ENCODE measurements around the gene VPS35L. TPM values are rescaled to one million over a fixed set of nuclear protein-coding genes. Genes with fewer than 3 reads are reported as not detected.

VPS35L gene
- total and polyA plus RNA-seq, 2 donors (not counting 1 experiment from before 2014, with no cell fraction given) = 17.5 to 62.1 TPM

- H3K4me3 ChIP-seq (ENCODE audit: control extremely low read depth in 1 of 5, extremely low read depth in 1 of 5, insufficient read depth in 1 of 5, low read depth in 2 of 5, low read length in 4 of 5) = no peak overlapping the region
- H3K4me2 ChIP-seq (replicated peaks; ENCODE audit: low read depth, low read length, poor library complexity, severe bottlenecking) = no peak overlapping the region
- no peak for ATAC-seq (ENCODE audit: low read depth)
- H3K27ac ChIP-seq (ENCODE audit: low read length in 2 of 2) = no peak overlapping the region
- peaks cover 6 to 10% of the 10 kb centered on the region in 2 experiments for H3K36me3 ChIP-seq (replicated peaks in 1 of 2; ENCODE audit: control extremely low read depth in 1 of 2, control insufficient read depth in 1 of 2, extremely low read depth in 1 of 2, insufficient read depth in 2 of 2, low read length in 1 of 2)
- no peaks in the 10 kb centered on the region for H3K27me3 ChIP-seq (replicated peaks in 1 of 4; ENCODE audit: control extremely low read depth in 1 of 4, control insufficient read depth in 3 of 4, insufficient read depth in 4 of 4, low read length in 3 of 4)
- H3K79me2 ChIP-seq (ENCODE audit: control insufficient read depth, insufficient read depth, low read length) = no peaks in the 10 kb centered on the region
- ChIA-PET CTCF (no interaction called here), POLR2A (no interaction called here)
- no peak for DNase-seq
- no peaks in the 10 kb centered on the region for H3K4me1 ChIP-seq (ENCODE audit: control insufficient read depth in 2 of 2, insufficient read depth in 2 of 2, low read length in 2 of 2)
- Mint-ChIP-seq H3K4me1 (no peaks in the 10 kb centered on the region), H3K9me3 (ENCODE audit: insufficient read depth) (peaks cover 3% of the 10 kb centered on the region), H3K4me3 (no peak overlapping the region), H3K27ac (no peak overlapping the region), H3K27me3 (no peaks in the 10 kb centered on the region)
- peaks cover 0 to 11% (median 0%) of the 10 kb centered on the region in 3 donors for H3K9me3 ChIP-seq (ENCODE audit: control extremely low read depth in 1 of 3, control insufficient read depth in 2 of 3, insufficient read depth in 1 of 3, low read length in 2 of 3)
- TF ChIP-seq EZH2 (IDR thresholded peaks at IDR 0.05; ENCODE audit: borderline replicate concordance, insufficient read depth, low read depth, low read length, poor library complexity, severe bottlenecking) = no peak
- no peak for TF ChIP-seq CTCF (IDR thresholded peaks at IDR 0.05)
- no peak overlapping the region for H2AFZ ChIP-seq (ENCODE audit: insufficient read depth, low read depth, low read length, poor library complexity, severe bottlenecking)
- H3K9ac ChIP-seq (ENCODE audit: low read length) = no peak overlapping the region
- intact Hi-C loops (cut with micrococcal nuclease) = no loop called here
- WGBS (ENCODE audit: insufficient coverage) = no CpG with 5 or more reads among the region's 3 CpGs
- no peaks in the 10 kb centered on the region for H4K20me1 ChIP-seq (ENCODE audit: control insufficient read depth, insufficient read depth, low read length, poor library complexity, severe bottlenecking)
Measured at GRCh38 chr16:19666477-19666876, 111.0 kb downstream of the VPS35L start.

- Mint-ChIP-seq H3K27me3 (no peaks in the 10 kb centered on the region), H3K27ac (no peak overlapping the region), H3K4me3 (no peak overlapping the region), H3K9me3 (ENCODE audit: insufficient read depth) (no peaks in the 10 kb centered on the region), H3K4me1 (no peaks in the 10 kb centered on the region)
- no peaks in the 10 kb centered on the region for H3K79me2 ChIP-seq (ENCODE audit: control insufficient read depth, insufficient read depth, low read length)
- DNase-seq (no peak), ATAC-seq (ENCODE audit: low read depth) (no peak)
- no peak overlapping the region for H3K27ac ChIP-seq (ENCODE audit: low read length in 2 of 2)
- H3K4me1 ChIP-seq (ENCODE audit: control insufficient read depth in 2 of 2, insufficient read depth in 2 of 2, low read length in 2 of 2) = no peaks in the 10 kb centered on the region
- H2AFZ ChIP-seq (ENCODE audit: insufficient read depth, low read depth, low read length, poor library complexity, severe bottlenecking) = no peak overlapping the region
- intact Hi-C loops (cut with micrococcal nuclease) = no loop called here
- no peak overlapping the region for H3K4me3 ChIP-seq (ENCODE audit: control extremely low read depth in 1 of 5, extremely low read depth in 1 of 5, insufficient read depth in 1 of 5, low read depth in 2 of 5, low read length in 4 of 5)
- no peaks in the 10 kb centered on the region for H4K20me1 ChIP-seq (ENCODE audit: control insufficient read depth, insufficient read depth, low read length, poor library complexity, severe bottlenecking)
- WGBS (ENCODE audit: insufficient coverage) = 100% methylated on average over 1 of the region's 4 CpGs
- ChIA-PET CTCF (interaction anchor here (0.6 to 0.7 kb wide), 2 partner anchors 22 to 1175 kb away, joined by 3 read pairs; no protein-coding TSS in a partner anchor), POLR2A (no interaction called here)
- H3K9me3 ChIP-seq (ENCODE audit: control extremely low read depth in 1 of 3, control insufficient read depth in 2 of 3, insufficient read depth in 1 of 3, low read length in 2 of 3) = no peaks in the 10 kb centered on the region
- H3K27me3 ChIP-seq (replicated peaks in 1 of 4; ENCODE audit: control extremely low read depth in 1 of 4, control insufficient read depth in 3 of 4, insufficient read depth in 4 of 4, low read length in 3 of 4) = no peaks in the 10 kb centered on the region
- H3K9ac ChIP-seq (ENCODE audit: low read length) = no peak overlapping the region
- peaks cover 2 to 12% of the 10 kb centered on the region in 2 experiments for H3K36me3 ChIP-seq (replicated peaks in 1 of 2; ENCODE audit: control extremely low read depth in 1 of 2, control insufficient read depth in 1 of 2, extremely low read depth in 1 of 2, insufficient read depth in 2 of 2, low read length in 1 of 2)
- TF ChIP-seq CTCF (IDR thresholded peaks at IDR 0.05) (no peak), EZH2 (IDR thresholded peaks at IDR 0.05; ENCODE audit: borderline replicate concordance, insufficient read depth, low read depth, low read length, poor library complexity, severe bottlenecking) (no peak)
- no peak overlapping the region for H3K4me2 ChIP-seq (replicated peaks; ENCODE audit: low read depth, low read length, poor library complexity, severe bottlenecking)
Measured at GRCh38 chr16:19672378-19672777, 116.9 kb downstream of the VPS35L start.
